Testis (tissue), 3 donors: ENCODE results near the gene NAGA. TPM values are rescaled to one million over a fixed set of nuclear protein-coding genes. Genes with fewer than 3 reads are reported as not detected.

Source experiments
- DNase-seq: peaks from one replicate; pipeline ENCODE4 v3.0.0-alpha.2; 2019
- H3K27ac ChIP-seq, 2 donors: fragments of 200-600 bp; sonication (generic); one replicate each; pipeline ENCODE4 v1.5.1; 2019
- H3K27me3 ChIP-seq: fragments of 200-600 bp; sonication (generic); one replicate; pipeline ENCODE4 v1.5.1; 2019
- H3K36me3 ChIP-seq: fragments of 200-600 bp; sonication (generic); one replicate; pipeline ENCODE4 v1.5.1; 2017; ENCODE audit warnings: low read depth; ENCODE audit errors: missing control alignments
- H3K4me1 ChIP-seq: fragments of 200-600 bp; sonication (generic); one replicate; pipeline ENCODE4 v1.5.1; 2019
- H3K4me3 ChIP-seq, 2 donors: fragments of 200-600 bp; sonication (generic); one replicate each; pipeline ENCODE4 v1.5.1; 2017 to 2019
- H3K9me3 ChIP-seq: fragments of 200-600 bp; sonication (generic); one replicate; pipeline ENCODE4 v1.5.1; 2017
- CTCF ChIP-seq, 3 experiments: fragments of 450-650 bp in 2 of 3; fragments of 200-600 bp in 1 of 3; sonication (generic) in 1 of 3; IDR thresholded peaks; one replicate each; pipeline ENCODE4 v1.5.1; 2016 to 2019; ENCODE audit warnings: antibody characterized with exemption in 3 of 3, mild to moderate bottlenecking in 2 of 3, moderate library complexity in 1 of 3
- POLR2A ChIP-seq: fragments of 450-650 bp; IDR thresholded peaks from one replicate; pipeline ENCODE4 v1.6.1; 2017; ENCODE audit warnings: antibody characterized with exemption, mild to moderate bottlenecking, moderate library complexity
- WGBS, 2 donors: methylation state at CpG; one replicate each; pipeline ENCODE4 v1.1.5; 2018; 5-methylcytosine and 5-hydroxymethylcytosine counted together
- intact Hi-C: fragments of 100-400 bp; cut with DNase I; formaldehyde crosslinking; loops from one replicate; pipeline ENCODE4 v1.15.1; 2023; ENCODE audit warnings: low total_unique reads
- polyA plus RNA-seq: library from polyadenylated mRNA; stranded (reverse); fragments of 350-450 nt; fragmentation: Illumina TruSeq; extraction: RNeasy Lipid Tissue Mini Kit (QIAGEN cat#74804); gene quantifications from one replicate; pipeline ENCODE4 v1.2.3, GENCODE V29; 2014; ENCODE audit warnings: low read depth, low replicate concordance; ENCODE audit not compliant: insufficient read depth
- total RNA-seq, 2 donors: library from RNA; depleted of rRNA; stranded (reverse); fragments of >200 nt; gene quantifications; one replicate each; pipeline ENCODE4 v1.2.3, GENCODE V29; 2016

The NAGA gene
- total and polyA plus RNA-seq, 3 donors from 2014 or later: 19.9 to 32.1 (median 22.9) TPM

GRCh38 chr22:42080287-42080686 lies 9.7 kb upstream of the NAGA start:
- Histone ChIP-seq H3K27ac (peak overlapping the region; percentile 97 to 99), H3K9me3 (no peaks in the 10 kb centered on the region), H3K36me3 (no peaks in the 10 kb centered on the region), H3K27me3 (no peaks in the 10 kb centered on the region), H3K4me1 (peaks cover 11% of the 10 kb centered on the region), H3K4me3 (peak overlapping the region; percentile 67 to 72)
- TF ChIP-seq POLR2A: no peak
- no peak for TF ChIP-seq CTCF (IDR thresholded peaks at IDR 0.05)
- intact Hi-C loops: no loop called here
- 0 to 1% methylated on average over 14 of the region's 14 CpGs for WGBS, 2 donors
- DNase-seq: peak; percentile 70

GRCh38 chr22:42079319-42080251 lies 9.0 kb upstream of the NAGA start, which contains the start of gene SMDT1:
Gene SMDT1 (plus strand): TSS chr22:42079700. CDS start chr22:42079769, 69 bp downstream.
- H3K4me3 ChIP-seq: peak within 1 kb of the TSS; percentile 67 to 72
- no peaks in the 10 kb centered on the region for H3K9me3 ChIP-seq
- WGBS, 2 donors: 0 to 1% methylated on average over 46 to 68 of the region's 71 CpGs
- no peaks in the 10 kb centered on the region for H3K36me3 ChIP-seq
- no peaks in the 10 kb centered on the region for H3K27me3 ChIP-seq
- H3K27ac ChIP-seq: peak within 1 kb of the TSS; percentile 97 to 99
- intact Hi-C loops: no loop called here
- peaks cover 18% of the 10 kb centered on the region for H3K4me1 ChIP-seq
- TF ChIP-seq CTCF (IDR thresholded peaks at IDR 0.05) (no peak), POLR2A (peak; percentile 87)
- peak; percentile 99 for DNase-seq

GRCh38 chr22:42078469-42079318 lies 8.1 kb upstream of the NAGA start:
- Histone ChIP-seq H3K36me3 (no peaks in the 10 kb centered on the region), H3K4me1 (peaks cover 26% of the 10 kb centered on the region), H3K4me3 (peak overlapping the region; percentile 67 to 72), H3K27me3 (no peaks in the 10 kb centered on the region), H3K9me3 (no peaks in the 10 kb centered on the region), H3K27ac (peak overlapping the region; percentile 97 to 99)
- DNase-seq: peak; percentile 49
- WGBS, 2 donors: 17 to 38% methylated on average over 19 to 24 of the region's 24 CpGs
- TF ChIP-seq CTCF (IDR thresholded peaks at IDR 0.05): no peak
- no peak for TF ChIP-seq POLR2A
- intact Hi-C loops: no loop called here

DNA sequence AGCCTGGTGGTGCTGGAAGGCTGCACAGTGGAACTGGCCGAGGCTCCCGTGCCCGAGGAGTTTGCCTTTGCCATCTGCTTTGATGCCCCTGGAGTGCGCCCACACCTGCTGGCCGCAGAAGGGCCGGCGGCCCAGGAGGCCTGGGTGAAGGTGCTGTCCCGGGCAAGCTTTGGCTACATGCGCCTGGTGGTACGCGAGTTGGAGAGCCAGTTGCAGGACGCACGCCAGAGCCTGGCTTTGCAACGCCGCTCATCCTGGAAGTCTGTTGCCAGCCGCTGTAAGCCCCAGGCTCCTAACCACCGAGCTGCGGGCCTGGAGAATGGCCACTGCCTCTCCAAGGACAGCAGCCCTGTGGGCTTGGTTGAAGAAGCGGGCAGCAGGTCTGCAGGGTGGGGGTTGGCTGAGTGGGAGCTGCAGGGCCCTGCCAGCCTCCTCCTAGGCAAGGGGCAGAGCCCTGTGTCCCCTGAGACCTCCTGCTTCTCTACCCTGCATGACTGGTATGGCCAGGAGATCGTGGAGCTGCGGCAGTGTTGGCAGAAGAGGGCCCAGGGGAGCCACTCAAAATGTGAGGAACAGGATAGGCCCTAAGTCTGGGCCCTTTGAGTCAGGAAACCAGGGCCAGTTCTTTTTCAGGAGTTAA lies 7.0 kb upstream of the NAGA start:
- TF ChIP-seq CTCF (IDR thresholded peaks at IDR 0.05) (no peak), POLR2A (no peak)
- DNase-seq: peak; percentile 12
- Histone ChIP-seq H3K9me3 (no peaks in the 10 kb centered on the region), H3K4me1 (peaks cover 29% of the 10 kb centered on the region), H3K4me3 (no peak overlapping the region), H3K27ac (peak overlapping the region in 1 of 2 donors; percentile 97), H3K36me3 (no peaks in the 10 kb centered on the region), H3K27me3 (no peaks in the 10 kb centered on the region)
- 88% methylated on average over 21 of the region's 21 CpGs; no CpG with 5 or more reads in 1 of the 2 donors for whole genome bisulfite sequencing, 2 donors
- intact Hi-C loops: no loop called here
